G401 (cell line): ENCODE results near the gene TMEM167A. TPM values are rescaled to one million over a fixed set of nuclear protein-coding genes. Genes with fewer than 3 reads are reported as not detected.
A peak's percentile ranks its signal among the peaks of the same experiment; 100 is the strongest.

Source experiments
- DNase-seq: peaks from one replicate; pipeline ENCODE4 v3.0.0-alpha.2; 2015; ENCODE audit warnings: low spot score
- in situ Hi-C: cut with HindIII; loops from 2 replicates; pipeline ENCODE4 v1.10.0; 2016; ENCODE audit warnings: low sequenced_read_pairs, mixed read lengths
- total RNA-seq: library from RNA; depleted of rRNA; stranded (reverse); fragments of >200 nt; shearing (Covaris generic); gene quantifications from 2 replicates; pipeline ENCODE4 v1.2.3, GENCODE V29; 2014; rRNA removed

The TMEM167A gene
- 103 and 109 TPM in 2 replicates for total RNA-seq

DNA sequence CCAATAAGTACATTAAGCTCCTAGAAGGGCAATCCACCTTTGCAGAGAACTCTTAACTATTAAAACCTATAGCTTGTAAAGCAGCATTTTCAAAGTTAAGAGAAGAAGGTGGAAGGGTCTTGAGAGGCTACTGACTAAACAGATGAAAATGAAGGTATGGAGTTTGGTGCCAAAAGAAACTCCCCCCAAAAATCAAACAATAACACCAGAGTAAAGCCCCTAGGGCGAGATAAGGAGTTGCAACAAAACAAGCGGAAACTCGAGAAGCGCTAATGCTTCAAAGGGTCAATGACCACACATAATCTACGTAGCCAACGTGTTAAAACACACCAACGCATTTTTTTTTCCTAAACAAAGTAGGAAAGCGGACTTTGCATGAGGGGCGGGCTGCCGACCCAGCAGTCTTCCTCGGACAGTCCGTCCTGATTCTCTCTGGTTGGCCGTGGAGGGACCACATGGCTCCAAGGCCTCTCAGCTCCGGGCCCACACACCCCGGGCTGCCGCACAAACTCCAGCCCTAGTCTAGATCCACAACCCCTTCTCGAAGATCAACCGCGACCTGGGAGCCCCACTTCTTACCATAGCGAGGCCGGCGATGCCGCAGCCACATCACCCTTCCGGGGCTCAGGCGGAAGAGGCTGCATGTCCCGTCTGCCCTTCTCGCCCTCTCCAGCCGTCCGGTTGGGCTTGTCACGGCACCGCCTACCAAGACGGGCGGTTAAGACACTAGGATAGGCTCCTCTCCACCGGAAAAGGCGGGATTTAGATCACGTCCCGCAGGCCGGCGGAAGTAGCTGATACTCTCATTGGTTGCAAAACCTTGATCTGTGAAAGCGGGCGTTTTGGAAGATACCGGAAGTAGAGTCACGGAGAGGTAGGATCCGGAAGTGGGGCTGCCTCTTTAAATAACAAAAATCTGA is at the start of gene TMEM167A, which contains the start of gene XRCC4:
Gene TMEM167A (minus strand): TSS at position 653 of the 920 bp plus-strand sequence. CDS start 71 bp downstream, at position 582.
Gene XRCC4 (plus strand): TSS at position 806 of the 920 bp plus-strand sequence. CDS start 27,373 bp downstream, outside the sequence.
- in situ Hi-C loops, result no loop called here

DNA sequence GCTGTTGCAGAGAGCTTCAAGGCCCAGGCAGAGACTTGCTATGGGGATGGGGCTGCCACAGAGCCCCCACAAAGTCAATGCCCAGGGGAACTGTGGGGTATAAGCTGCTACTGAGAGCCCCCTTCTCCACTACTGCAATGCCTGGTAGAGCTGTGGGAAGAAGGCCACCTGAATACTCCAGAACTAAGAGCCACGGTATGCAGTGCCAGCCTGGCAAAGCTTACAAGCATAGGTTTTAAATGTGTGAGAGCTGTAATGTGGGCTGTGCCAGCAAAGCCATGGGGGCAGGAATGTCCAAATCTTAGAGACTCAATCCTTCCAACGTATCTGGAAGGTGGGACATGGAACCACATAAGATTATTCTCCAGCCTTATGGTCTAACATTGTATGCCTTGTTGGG is 49.3 kb upstream of the TMEM167A start:
- DNase-seq, result no peak
- in situ Hi-C loops, result no loop called here

More for the DNA sequence above, at the start of gene TMEM167A, which contains the start of gene XRCC4:
- DNase-seq, result peak; percentile 100

- DNase-seq, result no peak
- in situ Hi-C loops, result no loop called here
Observed at GRCh38 chr5:83125560-83125959, 48.4 kb upstream of the TMEM167A start.

DNA sequence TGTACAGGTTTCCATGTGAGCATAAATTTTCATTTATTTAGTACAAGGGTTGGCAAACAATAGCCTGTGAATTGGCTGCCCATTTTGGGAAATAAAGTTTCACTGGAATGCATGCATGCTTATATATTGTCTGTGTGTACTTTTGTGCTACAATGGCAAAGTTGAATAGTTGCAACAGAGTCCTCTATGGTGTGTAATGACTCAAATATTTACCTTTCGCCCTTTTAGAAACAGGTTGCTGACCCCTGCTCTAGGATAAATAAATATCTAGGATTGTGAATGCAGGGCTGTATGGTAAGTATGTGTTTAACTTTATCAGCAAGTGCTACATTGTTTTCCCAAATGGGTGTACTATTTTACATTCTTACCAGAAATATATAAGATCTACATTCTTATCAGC is 47.4 kb upstream of the TMEM167A start:
- no peak for DNase-seq
- in situ Hi-C loops, result no loop called here

- DNase-seq, result no peak
- in situ Hi-C loops, result no loop called here
Observed at GRCh38 chr5:83118976-83119375, 41.8 kb upstream of the TMEM167A start.

DNA sequence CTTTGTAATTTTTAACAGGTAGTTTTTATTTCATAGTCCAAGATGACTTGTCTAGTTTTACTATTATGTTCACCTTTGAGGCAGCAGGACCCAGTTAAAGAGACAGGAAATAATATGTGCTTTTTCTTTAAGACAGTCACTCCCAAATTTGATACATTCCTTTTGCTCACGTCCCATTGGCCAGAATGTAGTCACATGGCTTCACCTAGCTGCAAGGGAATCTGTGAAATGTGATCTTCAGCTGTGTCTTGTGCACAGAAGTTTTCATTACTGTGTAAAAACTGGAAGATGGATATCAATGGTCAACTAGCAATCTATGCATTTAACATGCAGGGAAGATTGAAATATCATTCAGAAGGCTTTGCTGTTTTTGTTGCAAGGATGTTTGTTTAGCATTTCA is 41.3 kb upstream of the TMEM167A start:
- no peak for DNase-seq
- in situ Hi-C loops, result no loop called here

DNA sequence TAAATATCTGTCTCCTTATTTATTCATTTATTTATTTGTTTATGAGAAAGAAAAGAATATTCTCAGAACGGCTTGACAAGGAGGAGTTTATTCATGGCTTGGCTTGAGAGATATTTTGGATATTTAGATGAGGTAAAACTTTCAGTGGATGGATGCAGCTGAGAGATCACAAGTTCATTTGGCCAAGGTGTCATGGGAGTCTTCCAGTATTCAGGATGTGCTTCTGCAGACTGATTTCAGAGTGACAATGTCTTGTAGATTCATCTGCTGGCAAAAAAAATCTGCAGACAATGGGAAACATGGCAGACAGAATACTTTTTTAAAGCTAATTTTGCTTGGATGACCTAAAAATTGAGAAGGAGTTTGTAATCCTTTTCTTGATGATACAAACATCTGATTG is 38.6 kb upstream of the TMEM167A start:
- in situ Hi-C loops, result no loop called here
- DNase-seq, result no peak

GRCh38 chr5:83109380-83109779 is 32.2 kb upstream of the TMEM167A start:
- no peak for DNase-seq
- in situ Hi-C loops, result no loop called here

DNA sequence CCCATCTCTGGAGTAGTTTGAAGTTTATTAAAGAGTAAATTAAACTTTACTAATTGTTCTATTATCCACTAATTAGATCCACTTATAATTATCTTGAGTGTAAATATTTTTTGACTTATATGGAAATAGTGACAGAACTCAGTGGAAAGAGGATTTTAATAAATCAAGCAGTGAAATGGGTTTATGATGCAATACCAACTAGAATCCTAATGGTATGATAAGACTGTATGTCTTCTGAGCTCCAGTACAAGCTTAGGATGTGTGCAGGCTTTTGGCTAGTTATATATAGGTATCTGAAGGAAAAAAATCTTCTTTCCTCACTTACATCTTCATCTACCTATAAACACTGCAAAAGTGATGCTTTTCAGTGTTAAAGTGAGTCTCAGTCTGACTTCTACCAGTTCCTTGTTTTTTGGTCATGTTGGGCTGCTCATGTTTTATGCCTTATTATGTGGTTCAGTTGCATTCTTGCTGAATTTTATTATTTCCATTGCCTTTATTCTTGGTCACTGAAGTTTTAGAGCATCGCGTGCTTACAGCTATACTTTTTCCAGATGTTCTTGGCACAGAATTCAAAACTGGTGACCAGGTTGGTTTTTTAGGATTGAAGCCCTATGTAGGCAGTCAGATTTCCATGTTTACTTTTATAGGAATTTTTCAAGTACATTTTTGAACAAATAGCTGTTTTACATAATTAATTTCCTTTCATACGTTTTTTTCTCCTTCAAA is 30.7 kb upstream of the TMEM167A start:
- DNase-seq, result no peak
- in situ Hi-C loops, result no loop called here

DNA sequence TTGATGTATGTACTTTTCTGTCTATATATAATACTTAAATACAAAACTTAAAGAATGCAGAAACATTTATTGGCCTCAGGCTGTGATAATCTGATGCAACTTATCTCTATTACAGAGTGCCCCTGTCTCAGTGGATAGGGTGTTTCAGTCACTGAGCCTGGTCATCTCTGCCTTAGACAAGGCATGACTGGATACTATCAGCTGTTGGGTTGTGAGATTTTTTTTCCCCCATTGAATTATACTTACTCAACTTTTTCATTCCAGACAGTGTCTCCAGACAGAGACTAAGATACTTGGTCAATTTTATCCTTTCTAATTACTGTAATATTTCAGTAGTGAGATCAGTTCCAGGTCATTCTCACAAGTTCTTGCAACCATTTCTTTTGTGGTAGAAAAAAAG is 26.8 kb upstream of the TMEM167A start:
- in situ Hi-C loops, result no loop called here
- no peak for DNase-seq

DNA sequence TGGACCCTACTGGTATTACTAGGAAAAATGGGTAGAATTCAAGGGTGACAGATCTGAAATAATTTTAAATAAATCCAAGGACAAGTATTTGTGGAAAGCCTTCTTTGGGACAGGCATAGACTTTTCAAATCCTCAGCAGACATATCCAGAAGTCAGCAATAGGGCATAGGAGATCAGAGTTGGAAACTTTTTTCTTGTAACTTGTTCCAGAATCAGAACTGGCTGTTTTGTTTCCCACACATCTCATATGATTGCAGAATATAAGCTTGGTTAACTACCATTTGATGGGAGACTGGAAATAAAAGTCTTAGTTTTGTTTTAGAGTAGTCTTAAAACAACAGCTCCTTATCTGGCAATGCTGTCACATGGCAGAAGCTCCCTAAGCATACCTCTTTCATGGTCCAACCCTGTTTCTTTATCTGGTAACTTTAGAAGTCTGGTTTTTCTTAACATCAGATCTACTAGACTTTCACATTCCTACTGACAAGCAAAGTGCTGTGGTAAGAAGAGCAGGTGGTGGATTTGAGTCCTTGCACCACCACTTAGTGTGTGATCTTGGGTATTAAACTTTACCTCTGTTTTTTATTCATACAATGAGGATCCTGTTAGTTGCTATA is 25.3 kb upstream of the TMEM167A start:
- no peak for DNase-seq
- in situ Hi-C loops, result no loop called here

DNA sequence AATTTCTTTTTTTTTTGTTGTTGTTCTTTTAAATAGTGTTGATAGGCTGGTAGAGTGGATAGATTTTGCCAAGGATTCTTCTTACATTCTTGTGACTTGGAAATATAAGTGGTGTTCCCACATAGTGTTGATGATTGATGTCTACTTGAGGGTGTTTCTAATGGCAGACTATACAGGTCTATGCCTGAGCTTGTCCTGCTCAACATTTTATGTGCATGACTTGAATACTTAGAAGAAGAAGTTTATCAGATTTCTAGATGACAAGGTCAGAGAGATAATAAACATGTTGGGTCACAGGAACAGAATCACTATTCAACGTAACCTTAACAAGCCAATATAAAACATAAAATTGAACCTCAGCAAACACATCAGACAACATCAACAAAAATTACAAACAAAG is 24.3 kb upstream of the TMEM167A start:
- no peak for DNase-seq
- in situ Hi-C loops, result no loop called here

DNA sequence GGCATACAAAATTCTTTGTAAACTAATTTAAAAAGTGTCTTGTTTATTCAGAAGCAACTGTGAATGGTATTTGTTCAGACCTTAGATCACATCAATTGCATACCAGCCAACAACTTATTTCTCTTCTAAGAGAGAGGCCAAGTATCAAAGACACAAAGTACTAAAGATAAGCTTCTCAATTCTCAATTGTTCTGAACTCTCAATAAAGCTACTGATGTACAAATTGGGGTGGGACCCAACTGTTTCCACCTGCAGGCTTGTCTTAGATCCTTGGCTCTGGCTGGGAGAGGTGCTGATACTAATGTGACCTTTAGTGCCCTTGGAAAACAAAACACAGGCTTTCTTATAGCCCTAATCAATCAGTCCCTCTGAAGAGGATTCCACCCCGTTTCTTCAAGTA is 22.3 kb upstream of the TMEM167A start:
- DNase-seq, result no peak
- in situ Hi-C loops, result no loop called here

DNA sequence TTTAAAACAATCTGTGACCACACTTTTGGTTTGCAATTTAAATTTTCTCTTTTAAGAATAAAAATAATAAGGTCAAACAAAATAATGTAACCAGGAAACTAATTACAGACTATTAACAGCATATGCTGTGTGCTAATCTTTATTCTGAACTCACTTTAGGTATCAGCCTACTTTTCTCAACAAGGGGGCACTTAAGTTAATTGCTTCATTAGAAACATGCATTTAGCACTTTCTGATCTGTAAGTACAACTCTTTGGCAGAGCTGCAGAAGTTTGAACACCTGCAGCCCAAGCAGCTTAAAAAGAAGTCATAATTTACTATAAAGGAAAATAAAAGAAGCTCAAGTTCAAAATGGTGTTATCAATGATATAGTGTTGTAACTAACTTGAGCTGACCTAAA is 21.8 kb upstream of the TMEM167A start:
- in situ Hi-C loops, result no loop called here
- DNase-seq, result no peak

DNA sequence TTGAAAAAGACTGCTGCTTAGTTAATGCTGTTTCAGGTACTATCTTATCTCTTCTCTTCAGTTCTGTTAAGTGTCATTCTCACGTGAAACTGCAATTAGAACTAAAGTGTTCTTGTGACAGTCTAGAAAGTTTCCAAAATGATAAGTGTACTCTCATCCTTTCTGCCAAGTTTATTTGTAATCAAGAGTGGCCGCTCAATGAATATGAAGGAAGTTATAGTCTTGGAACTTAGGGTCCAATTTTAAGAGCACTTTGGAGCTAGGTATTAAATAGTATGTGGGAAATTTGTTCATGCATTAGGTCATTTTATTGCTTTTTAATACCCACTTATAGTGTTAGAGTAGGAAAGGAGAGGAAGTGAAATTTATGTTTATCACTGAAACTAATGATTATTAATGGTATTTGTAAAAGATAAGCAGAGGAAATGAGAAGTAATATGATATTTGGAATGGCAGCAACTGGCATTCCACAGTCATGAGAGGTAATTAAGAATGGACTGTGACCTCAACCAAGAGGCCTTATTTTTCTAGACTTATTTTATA is 20.6 kb upstream of the TMEM167A start:
- in situ Hi-C loops, result no loop called here
- no peak for DNase-seq

GRCh38 chr5:83096660-83097339 is 19.6 kb upstream of the TMEM167A start:
- no peak for DNase-seq
- in situ Hi-C loops, result no loop called here

DNA sequence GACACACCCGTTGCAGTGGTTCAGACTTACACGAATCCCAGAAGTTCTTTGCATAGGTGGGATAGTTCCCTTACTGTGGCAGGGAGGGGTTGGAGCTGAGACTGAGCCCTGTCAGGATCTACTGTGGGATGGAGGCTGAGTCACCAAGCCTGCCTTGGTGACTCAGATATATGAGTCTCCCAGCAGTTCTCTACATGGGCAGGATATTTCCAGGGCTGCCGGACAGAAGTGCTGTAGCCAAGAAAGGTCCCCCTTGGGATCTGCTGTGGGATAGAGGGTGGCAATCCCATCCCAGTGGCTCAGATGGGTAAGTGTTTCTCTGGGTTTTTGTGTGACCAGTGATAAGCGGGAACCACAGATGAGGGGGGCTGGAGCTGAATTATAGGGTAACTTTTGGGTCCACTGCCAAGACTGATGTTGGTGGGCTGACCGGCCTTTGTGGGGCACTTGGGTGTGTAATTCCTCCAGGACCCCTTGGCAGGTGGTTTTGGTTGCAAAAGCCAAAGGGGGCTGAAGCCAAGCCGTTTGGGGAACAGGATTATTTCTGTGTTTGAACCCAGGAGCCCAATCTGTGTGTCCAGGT is 18.9 kb upstream of the TMEM167A start:
- DNase-seq, result no peak
- in situ Hi-C loops, result no loop called here

DNA sequence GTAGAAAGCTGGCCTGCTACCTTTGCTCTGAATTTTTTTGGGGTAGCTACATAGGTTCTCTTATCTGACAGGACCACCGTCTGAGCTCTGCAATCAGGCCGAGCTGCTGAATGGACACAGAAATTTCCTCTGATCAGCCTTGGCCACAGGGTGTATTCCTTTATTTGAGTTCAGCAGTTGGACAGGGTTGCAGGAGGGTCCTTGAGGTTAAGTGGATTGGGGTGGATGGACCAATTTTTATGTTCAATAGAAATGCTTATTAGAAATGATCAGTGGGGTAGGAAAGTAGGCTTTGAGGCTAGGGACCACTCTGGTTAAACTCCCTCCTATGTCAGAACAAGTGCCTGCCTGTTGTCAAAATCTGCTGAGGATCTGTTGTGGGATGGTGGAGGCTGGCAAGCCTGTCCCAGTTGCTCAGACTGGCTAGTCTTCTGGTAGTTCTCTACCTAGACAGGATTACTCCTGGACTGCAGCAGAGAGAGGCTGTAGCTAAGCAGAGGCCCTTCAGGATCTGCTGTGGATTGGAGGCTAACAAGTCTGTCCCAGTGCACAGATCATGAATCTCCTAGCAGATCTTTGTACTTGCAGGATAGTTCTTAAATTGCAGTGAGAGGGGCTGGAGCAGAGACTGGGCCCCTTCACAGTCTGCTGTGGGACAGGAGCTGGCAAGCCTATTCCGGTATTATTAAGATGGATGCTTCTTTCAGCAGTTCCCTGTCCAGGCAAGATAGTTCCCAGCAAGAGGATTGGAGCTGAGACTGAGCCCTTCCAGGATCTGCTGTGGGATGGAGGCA is 18.2 kb upstream of the TMEM167A start:
- in situ Hi-C loops, result no loop called here
- DNase-seq, result no peak
